Vagina (tissue), 2 donors: ENCODE data around the gene FHIT.

ENCODE experiments used
- POLR2AphosphoS5 ChIP-seq, 2 donors: sonication (generic); formaldehyde crosslinking; IDR thresholded peaks; one replicate each; pipeline ENCODE4 v1.9.0; 2017; ENCODE audit warnings: antibody characterized with exemption in 2 of 2, mild to moderate bottlenecking in 2 of 2, low read depth in 1 of 2; ENCODE audit not compliant: insufficient read depth in 1 of 2
- TF ChIP-seq, protein P1 (sequence below), 3 experiments: fragments of 450-650 bp in 2 of 3; fragments of 200-600 bp in 1 of 3; sonication (generic) in 1 of 3; IDR thresholded peaks; one replicate each; pipeline ENCODE4 v1.5.1; 2017 to 2019; ENCODE audit warnings: antibody characterized with exemption in 3 of 3, mild to moderate bottlenecking in 2 of 3, moderate library complexity in 2 of 3

DNA sequence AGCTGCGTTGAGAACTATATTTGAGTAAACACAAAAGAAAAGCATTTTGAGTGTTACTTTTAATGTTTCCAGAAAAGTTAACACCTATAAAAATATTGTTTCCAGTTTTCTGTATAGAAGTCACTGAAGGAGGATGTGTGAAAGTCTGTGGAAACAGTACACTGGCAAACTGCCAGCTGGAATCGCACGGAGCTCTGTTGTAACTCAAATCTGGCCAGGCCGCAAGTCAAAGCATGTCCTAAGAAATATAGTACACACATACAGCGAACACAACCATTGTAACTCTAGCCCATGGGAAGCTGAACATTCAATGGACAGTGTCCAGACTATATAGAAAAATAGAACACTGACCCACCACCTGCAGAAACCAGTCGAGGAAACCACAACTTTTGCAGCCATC lies 657.2 kb downstream of the FHIT start:
- no peak for TF ChIP-seq POLR2AphosphoS5 (IDR thresholded peaks at IDR 0.05; ENCODE audit: insufficient read depth in 1 of 2, low read depth in 1 of 2)
- TF ChIP-seq, protein P1, sequence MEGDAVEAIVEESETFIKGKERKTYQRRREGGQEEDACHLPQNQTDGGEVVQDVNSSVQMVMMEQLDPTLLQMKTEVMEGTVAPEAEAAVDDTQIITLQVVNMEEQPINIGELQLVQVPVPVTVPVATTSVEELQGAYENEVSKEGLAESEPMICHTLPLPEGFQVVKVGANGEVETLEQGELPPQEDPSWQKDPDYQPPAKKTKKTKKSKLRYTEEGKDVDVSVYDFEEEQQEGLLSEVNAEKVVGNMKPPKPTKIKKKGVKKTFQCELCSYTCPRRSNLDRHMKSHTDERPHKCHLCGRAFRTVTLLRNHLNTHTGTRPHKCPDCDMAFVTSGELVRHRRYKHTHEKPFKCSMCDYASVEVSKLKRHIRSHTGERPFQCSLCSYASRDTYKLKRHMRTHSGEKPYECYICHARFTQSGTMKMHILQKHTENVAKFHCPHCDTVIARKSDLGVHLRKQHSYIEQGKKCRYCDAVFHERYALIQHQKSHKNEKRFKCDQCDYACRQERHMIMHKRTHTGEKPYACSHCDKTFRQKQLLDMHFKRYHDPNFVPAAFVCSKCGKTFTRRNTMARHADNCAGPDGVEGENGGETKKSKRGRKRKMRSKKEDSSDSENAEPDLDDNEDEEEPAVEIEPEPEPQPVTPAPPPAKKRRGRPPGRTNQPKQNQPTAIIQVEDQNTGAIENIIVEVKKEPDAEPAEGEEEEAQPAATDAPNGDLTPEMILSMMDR (IDR thresholded peaks at IDR 0.05) = no peak
